ENCODE measurements around the gene GATC. TPM values are rescaled to one million over a fixed set of nuclear protein-coding genes. Genes with fewer than 3 reads are reported as not detected.

Gene GATC
- total RNA-seq, 1 donor from 2014 or later: 28.0 TPM

DNA sequence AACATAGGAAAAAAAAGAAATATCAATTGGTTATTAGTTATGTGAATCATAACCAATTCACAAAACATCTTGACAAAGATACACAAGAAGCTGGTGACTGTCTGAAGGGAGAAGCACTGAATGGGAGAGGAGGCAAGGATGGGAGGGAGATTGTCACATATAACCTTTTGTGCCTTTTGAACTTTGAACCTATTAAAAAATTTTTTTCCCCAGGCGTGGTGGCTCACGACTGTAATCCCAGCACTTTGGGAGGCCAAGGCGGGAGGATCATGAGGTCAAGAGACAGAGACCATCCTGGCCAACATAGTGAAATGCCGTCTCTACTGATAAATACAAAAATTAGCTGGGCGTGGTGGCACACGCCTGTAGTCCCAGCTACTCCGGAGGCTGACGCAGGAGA lies 62.3 kb downstream of the GATC start:
- Mint-ChIP-seq H3K4me1 (ENCODE audit: low read depth) (no peaks in the 10 kb centered on the region), H3K27me3 (no peaks in the 10 kb centered on the region), H3K9me3 (ENCODE audit: low read depth) (no peaks in the 10 kb centered on the region), H3K27ac (no peak overlapping the region), H3K4me3 (ENCODE audit: low read depth) (no peak overlapping the region), H3K36me3 (ENCODE audit: insufficient read depth) (peaks cover 19% of the 10 kb centered on the region)
- no peak for DNase-seq (ENCODE audit: low spot score, unreplicated experiment)
- TF ChIP-seq, protein P1, sequence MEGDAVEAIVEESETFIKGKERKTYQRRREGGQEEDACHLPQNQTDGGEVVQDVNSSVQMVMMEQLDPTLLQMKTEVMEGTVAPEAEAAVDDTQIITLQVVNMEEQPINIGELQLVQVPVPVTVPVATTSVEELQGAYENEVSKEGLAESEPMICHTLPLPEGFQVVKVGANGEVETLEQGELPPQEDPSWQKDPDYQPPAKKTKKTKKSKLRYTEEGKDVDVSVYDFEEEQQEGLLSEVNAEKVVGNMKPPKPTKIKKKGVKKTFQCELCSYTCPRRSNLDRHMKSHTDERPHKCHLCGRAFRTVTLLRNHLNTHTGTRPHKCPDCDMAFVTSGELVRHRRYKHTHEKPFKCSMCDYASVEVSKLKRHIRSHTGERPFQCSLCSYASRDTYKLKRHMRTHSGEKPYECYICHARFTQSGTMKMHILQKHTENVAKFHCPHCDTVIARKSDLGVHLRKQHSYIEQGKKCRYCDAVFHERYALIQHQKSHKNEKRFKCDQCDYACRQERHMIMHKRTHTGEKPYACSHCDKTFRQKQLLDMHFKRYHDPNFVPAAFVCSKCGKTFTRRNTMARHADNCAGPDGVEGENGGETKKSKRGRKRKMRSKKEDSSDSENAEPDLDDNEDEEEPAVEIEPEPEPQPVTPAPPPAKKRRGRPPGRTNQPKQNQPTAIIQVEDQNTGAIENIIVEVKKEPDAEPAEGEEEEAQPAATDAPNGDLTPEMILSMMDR (IDR thresholded peaks at IDR 0.05; ENCODE audit: unreplicated experiment): no peak

Other genes starting within 250 kb of the GATC start
- 2,127 and 2,195 TPM in 2 replicates for gene RPLP0, start 245.3 kb upstream of the GATC start, total RNA-seq
- gene PXN, start 180.7 kb upstream of the GATC start, total RNA-seq: 71.4 and 71.8 TPM in 2 replicates
- gene RNU4-2, start 154.5 kb upstream of the GATC start, total RNA-seq: 8,238 and 8,322 TPM in 2 replicates
- gene RNU4-1, start 153.2 kb upstream of the GATC start, total RNA-seq: 6,474 and 7,038 TPM in 2 replicates
- 4.5 and 4.9 TPM in 2 replicates for gene SIRT4, start 144.1 kb upstream of the GATC start, total RNA-seq
- gene PLA2G1B, start 118.7 kb upstream of the GATC start, total RNA-seq: 0.60 TPM in 1 of 2 replicates, not detected in the other
- gene MSI1, start 77.3 kb upstream of the GATC start, total RNA-seq: 122 and 127 TPM in 2 replicates
- gene COX6A1, start 8.3 kb upstream of the GATC start, total RNA-seq: 318 and 343 TPM in 2 replicates
- 32.4 and 33.5 TPM in 2 replicates for gene TRIAP1, start 60 bp upstream of the GATC start, total RNA-seq
- 282 and 286 TPM in 2 replicates for gene SRSF9, start 23.3 kb downstream of the GATC start, total RNA-seq
- 356 and 386 TPM in 2 replicates for gene DYNLL1, start 49.7 kb downstream of the GATC start, total RNA-seq
- gene COQ5, start 82.7 kb downstream of the GATC start, total RNA-seq: 33.3 and 36.2 TPM in 2 replicates
- 167 and 171 TPM in 2 replicates for gene RNF10, start 87.9 kb downstream of the GATC start, total RNA-seq
- gene POP5, start 135.0 kb downstream of the GATC start, total RNA-seq: 51.6 and 59.7 TPM in 2 replicates
- gene CABP1, start 194.2 kb downstream of the GATC start, total RNA-seq: 0.19 and 0.49 TPM in 2 replicates
- 174 and 187 TPM in 2 replicates for gene MLEC, start 240.7 kb downstream of the GATC start, total RNA-seq